GM19324 (cell line): ENCODE measurements around the gene UCHL3.

Experiments used
- ATAC-seq: cut with Tn5 transposase; IDR thresholded peaks from one replicate; pipeline ENCODE4 v1.9.1; 2021; ENCODE audit warnings: mild to moderate bottlenecking, moderate library complexity; ENCODE audit not compliant: unreplicated experiment, low FRiP score

Gene UCHL3

GRCh38 chr13:75549262-75550158 is at the start of gene UCHL3:
UCHL3 (plus strand) TSS chr13:75549791; CDS start chr13:75549821, 30 bp downstream.
- peak; percentile 98 for ATAC-seq

GRCh38 chr13:75505327-75505726 is 44.3 kb upstream of the UCHL3 start:
- no peak for ATAC-seq

GRCh38 chr13:75506018-75506417 is 43.6 kb upstream of the UCHL3 start:
- ATAC-seq = no peak

GRCh38 chr13:75507027-75508001 is 42.3 kb upstream of the UCHL3 start:
- no peak for ATAC-seq

GRCh38 chr13:75508002-75508548 is 41.5 kb upstream of the UCHL3 start:
- ATAC-seq = no peak

- ATAC-seq = no peak
These were observed 38.5 kb upstream of the UCHL3 start for GRCh38 chr13:75511051-75511625.

- ATAC-seq = peak; percentile 81
These were observed 37.3 kb upstream of the UCHL3 start for GRCh38 chr13:75512253-75512652.

- no peak for ATAC-seq
These were observed 36.3 kb upstream of the UCHL3 start for GRCh38 chr13:75513271-75513670.

- no peak for ATAC-seq
These were observed 35.3 kb upstream of the UCHL3 start for GRCh38 chr13:75514080-75514995.

GRCh38 chr13:75518439-75519088 is 31.0 kb upstream of the UCHL3 start:
- ATAC-seq = no peak

GRCh38 chr13:75521956-75522355 is 27.6 kb upstream of the UCHL3 start:
- no peak for ATAC-seq

GRCh38 chr13:75530549-75530961 is 19.0 kb upstream of the UCHL3 start:
- no peak for ATAC-seq

GRCh38 chr13:75533861-75534260 is 15.7 kb upstream of the UCHL3 start:
- no peak for ATAC-seq

GRCh38 chr13:75537401-75538365 is 11.9 kb upstream of the UCHL3 start, which contains the start of gene COMMD6:
COMMD6 (minus strand) TSS chr13:75537841; CDS start chr13:75537805, 36 bp downstream.
- ATAC-seq = peak; percentile 99

- ATAC-seq = no peak
These were observed 8.3 kb upstream of the UCHL3 start for GRCh38 chr13:75541287-75541686.

GRCh38 chr13:75541961-75542360 is 7.6 kb upstream of the UCHL3 start:
- no peak for ATAC-seq

GRCh38 chr13:75544681-75545330 is 4.8 kb upstream of the UCHL3 start:
- ATAC-seq = no peak
